ENCODE results near the gene RHO.

RHO gene

DNA sequence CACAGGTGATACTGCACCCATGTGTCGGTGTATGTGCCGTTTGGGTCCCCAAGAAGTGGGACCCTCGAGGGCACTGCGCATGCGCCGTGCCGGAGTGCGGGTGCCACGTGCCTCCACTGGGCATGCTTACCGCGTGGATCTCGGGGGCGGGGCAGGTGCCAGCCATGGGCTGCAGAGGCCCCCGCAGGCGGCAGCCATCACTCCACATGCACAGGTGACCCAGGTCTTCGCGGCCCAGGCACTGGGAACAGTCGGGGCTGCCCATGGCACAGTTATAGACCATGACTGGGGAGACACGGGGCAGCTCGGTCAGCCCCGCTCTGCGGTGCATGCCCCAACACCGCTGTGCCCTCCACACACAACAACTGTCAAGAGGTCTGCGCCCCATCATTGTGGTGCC, 45.8 kb downstream of the RHO start:
- Histone ChIP-seq H3K9me3 (ENCODE audit: control insufficient read depth, insufficient read depth, low read depth, low read length) (no peaks in the 10 kb centered on the region), H3K9ac (ENCODE audit: low read length) (no peak overlapping the region), H3K4me3 (ENCODE audit: low read depth, low read length) (no peak overlapping the region), H3K4me1 (ENCODE audit: control insufficient read depth, insufficient read depth, low read length) (peaks cover 8% of the 10 kb centered on the region; the same call in 1 of the 2 replicates), H3K36me3 (ENCODE audit: control insufficient read depth, insufficient read depth, low read length) (peaks cover 61% of the 10 kb centered on the region), H3K27me3 (ENCODE audit: control insufficient read depth, insufficient read depth, low read length) (no peaks in the 10 kb centered on the region), H3K27ac (ENCODE audit: low read depth, low read length) (no peak overlapping the region)

DNA sequence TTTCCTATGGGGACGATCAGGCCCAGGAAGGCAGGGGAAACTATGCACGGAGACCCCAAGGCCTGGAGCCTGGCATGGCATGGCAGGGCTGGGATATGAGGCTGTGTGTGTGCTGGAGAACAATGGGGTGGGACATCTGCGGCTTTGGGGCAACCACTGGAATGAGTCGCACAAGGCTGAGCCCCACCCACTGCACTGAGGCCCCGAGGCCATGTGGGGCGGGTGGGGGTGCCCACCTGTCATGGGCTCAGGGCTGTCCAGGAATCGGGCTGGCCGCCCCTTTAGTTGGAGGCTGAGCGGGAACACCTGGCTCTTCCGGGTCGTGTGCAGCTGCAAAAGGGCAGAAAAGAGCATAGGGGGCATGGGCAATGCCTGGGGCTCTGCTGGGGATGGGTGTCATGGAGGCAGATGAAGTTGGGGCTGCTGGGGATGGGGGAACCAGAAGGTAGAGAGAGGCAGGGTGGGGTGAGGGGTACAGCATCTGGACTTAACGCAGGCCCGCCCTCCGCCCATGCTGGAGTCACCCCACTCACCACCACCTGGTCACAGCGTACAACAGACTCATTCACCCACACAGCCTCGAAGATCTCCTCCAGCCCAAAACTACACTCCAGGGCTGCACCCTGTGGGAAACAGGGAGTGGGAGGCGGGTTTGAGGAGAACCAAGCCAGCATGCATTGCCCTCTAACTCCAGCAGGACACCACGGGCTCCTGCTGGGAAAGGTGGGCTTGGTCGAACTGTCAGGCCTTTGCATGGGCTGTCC, 47.0 kb downstream of the RHO start:
- peaks cover 58% of the 10 kb centered on the region for H3K36me3 ChIP-seq (ENCODE audit: control insufficient read depth, insufficient read depth, low read length)
- no peaks in the 10 kb centered on the region for H3K9me3 ChIP-seq (ENCODE audit: control insufficient read depth, insufficient read depth, low read depth, low read length)
- H3K4me3 ChIP-seq (ENCODE audit: low read depth, low read length), result no peak overlapping the region
- peaks cover 8% of the 10 kb centered on the region; the same call in 1 of the 2 replicates for H3K4me1 ChIP-seq (ENCODE audit: control insufficient read depth, insufficient read depth, low read length)
- no peak overlapping the region for H3K27ac ChIP-seq (ENCODE audit: low read depth, low read length)
- no peak overlapping the region for H3K9ac ChIP-seq (ENCODE audit: low read length)
- no peaks in the 10 kb centered on the region for H3K27me3 ChIP-seq (ENCODE audit: control insufficient read depth, insufficient read depth, low read length)

DNA sequence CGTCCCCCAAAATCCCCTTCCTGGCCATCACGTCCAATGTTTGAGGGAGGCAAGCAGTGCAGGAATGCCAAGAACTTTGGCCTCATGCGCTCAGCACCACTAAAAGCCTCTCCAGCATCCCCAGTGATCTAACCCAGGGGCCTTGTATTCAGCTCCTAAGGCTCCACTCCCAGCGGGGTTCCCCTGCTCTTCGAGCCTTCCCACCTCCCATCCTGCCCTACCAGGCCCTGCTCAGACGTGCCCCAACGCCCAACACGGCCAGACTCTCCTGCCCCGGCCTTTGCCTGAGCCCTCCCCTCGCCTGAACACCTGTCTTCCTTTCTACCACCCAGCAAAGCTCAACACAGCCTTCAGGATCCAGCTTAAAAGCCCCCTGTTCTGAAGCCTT, 47.6 kb downstream of the RHO start:
- Histone ChIP-seq H3K27me3 (ENCODE audit: control insufficient read depth, insufficient read depth, low read length) (no peaks in the 10 kb centered on the region), H3K4me1 (ENCODE audit: control insufficient read depth, insufficient read depth, low read length) (peaks cover 8% of the 10 kb centered on the region; the same call in 1 of the 2 replicates), H3K9ac (ENCODE audit: low read length) (no peak overlapping the region), H3K4me3 (ENCODE audit: low read depth, low read length) (no peak overlapping the region), H3K27ac (ENCODE audit: low read depth, low read length) (no peak overlapping the region), H3K9me3 (ENCODE audit: control insufficient read depth, insufficient read depth, low read depth, low read length) (no peaks in the 10 kb centered on the region), H3K36me3 (ENCODE audit: control insufficient read depth, insufficient read depth, low read length) (peaks cover 57% of the 10 kb centered on the region; the same call in 1 of the 2 replicates)

DNA sequence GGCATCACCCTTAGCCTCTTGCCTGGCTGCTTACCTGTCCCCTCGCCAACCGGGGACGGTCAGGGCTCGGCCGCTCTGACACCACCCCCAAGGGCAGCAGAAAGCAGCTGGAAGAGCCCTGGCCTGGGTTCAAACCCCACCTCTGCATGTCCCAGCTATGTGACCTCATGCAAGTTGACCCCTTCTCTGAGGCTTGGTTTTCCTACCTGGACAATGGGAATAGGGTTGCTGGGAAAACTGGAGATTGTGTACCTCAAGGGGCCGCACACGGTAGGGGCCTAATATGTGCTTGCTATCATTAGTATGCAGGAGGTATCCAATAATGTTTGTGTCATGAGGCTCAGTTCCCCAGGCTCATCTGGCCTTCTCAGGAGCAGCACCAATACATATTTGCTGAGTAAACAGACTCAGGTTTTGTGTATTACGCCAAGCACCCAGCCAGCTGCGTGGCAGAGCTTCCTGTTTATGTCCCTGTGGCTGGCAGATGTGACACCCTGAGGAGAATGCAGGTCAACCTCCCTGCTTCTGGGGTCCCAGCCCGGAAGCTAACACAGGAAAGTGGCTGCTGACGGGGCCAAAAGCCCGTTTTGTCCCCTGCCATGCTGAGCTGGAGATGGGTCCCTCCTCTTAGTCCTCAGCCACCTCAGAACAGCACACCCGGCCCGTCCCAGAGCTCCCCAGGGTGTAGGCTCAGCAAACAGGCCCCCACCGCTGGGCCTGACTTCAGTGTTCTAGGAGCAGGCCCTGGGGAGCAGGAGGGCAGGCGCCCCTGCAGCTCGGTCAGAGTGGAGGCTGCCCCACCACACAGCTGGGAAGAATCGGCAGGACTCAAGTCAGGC, 48.3 kb downstream of the RHO start:
- H3K9ac ChIP-seq (ENCODE audit: low read length), result no peak overlapping the region
- H3K9me3 ChIP-seq (ENCODE audit: control insufficient read depth, insufficient read depth, low read depth, low read length), result no peaks in the 10 kb centered on the region
- H3K36me3 ChIP-seq (ENCODE audit: control insufficient read depth, insufficient read depth, low read length), result peaks cover 58% of the 10 kb centered on the region; the same call in 1 of the 2 replicates
- H3K4me3 ChIP-seq (ENCODE audit: low read depth, low read length), result no peak overlapping the region
- H3K27me3 ChIP-seq (ENCODE audit: control insufficient read depth, insufficient read depth, low read length), result no peaks in the 10 kb centered on the region
- no peak overlapping the region for H3K27ac ChIP-seq (ENCODE audit: low read depth, low read length)
- H3K4me1 ChIP-seq (ENCODE audit: control insufficient read depth, insufficient read depth, low read length), result peaks cover 8% of the 10 kb centered on the region; the same call in 1 of the 2 replicates

DNA sequence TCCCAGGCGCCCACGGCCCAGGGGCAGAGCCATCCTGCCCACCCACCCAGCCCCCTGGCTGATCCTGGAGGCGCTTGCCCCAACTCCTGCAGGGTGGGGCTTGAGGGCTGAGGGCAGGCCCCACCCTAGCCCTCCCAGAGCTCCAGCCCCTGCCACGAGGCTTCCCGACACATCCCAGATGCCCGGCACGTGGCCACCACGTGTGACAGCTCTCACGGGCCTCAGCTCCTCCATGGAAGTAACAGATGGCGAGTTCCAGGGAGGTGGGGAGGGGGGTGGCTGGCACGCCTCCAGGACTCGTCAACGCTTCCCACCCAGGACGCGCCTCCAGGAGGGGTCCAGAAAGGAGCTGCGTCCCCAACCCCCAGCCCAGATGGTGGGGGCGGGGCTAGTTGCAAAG, 48.9 kb downstream of the RHO start:
- Histone ChIP-seq H3K9ac (ENCODE audit: low read length) (no peak overlapping the region), H3K9me3 (ENCODE audit: control insufficient read depth, insufficient read depth, low read depth, low read length) (no peaks in the 10 kb centered on the region), H3K27ac (ENCODE audit: low read depth, low read length) (no peak overlapping the region), H3K4me3 (ENCODE audit: low read depth, low read length) (no peak overlapping the region), H3K4me1 (ENCODE audit: control insufficient read depth, insufficient read depth, low read length) (peaks cover 8% of the 10 kb centered on the region; the same call in 1 of the 2 replicates), H3K36me3 (ENCODE audit: control insufficient read depth, insufficient read depth, low read length) (peaks cover 57% of the 10 kb centered on the region; the same call in 1 of the 2 replicates), H3K27me3 (ENCODE audit: control insufficient read depth, insufficient read depth, low read length) (no peaks in the 10 kb centered on the region)

DNA sequence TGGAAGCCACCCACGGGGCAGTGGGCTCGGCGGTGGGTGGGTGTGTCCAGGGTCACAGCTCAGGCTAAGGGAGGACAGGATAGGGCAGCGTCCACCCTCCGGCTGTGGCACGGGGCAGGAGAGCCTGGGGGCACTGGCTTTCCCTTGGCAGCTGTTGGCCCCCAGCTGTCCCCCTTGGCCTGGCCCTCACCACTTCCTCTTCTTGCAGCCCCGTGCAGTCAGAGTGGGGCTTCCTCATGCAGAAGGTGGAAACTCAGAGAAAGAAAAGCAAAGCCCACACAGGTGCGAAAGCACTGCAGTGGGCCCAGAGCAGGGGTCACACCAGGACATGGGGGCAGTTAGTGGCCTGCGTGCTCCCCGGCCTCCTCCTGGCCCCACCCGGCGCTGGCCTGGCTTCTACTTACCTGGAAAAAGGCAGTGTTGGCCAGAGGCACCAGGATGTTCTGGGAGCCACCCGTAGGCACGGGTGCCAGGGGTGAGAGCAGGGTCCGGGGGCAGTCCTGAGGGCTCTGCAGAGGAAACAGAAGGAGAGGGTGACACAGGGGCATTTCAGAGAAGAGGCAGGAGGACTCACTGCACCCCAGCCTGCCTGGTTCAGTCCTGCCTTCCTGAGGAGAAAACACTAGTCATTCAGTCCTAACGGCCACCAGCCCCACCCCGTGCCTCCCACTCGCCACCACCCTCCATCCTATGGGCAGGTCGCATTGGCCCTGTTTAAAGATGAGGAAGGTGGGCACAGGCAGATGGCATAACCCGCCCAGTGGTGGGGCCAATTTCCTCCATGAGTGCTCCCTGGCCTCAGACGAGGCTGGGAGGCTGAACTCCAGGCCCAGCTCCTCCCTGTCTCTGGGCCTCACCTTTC, 49.7 kb downstream of the RHO start:
- peaks cover 60% of the 10 kb centered on the region; the same call in 1 of the 2 replicates for H3K36me3 ChIP-seq (ENCODE audit: control insufficient read depth, insufficient read depth, low read length)
- H3K27me3 ChIP-seq (ENCODE audit: control insufficient read depth, insufficient read depth, low read length), result no peaks in the 10 kb centered on the region
- no peak overlapping the region for H3K4me3 ChIP-seq (ENCODE audit: low read depth, low read length)
- H3K9ac ChIP-seq (ENCODE audit: low read length), result no peak overlapping the region
- no peaks in the 10 kb centered on the region for H3K9me3 ChIP-seq (ENCODE audit: control insufficient read depth, insufficient read depth, low read depth, low read length)
- peaks cover 8% of the 10 kb centered on the region; the same call in 1 of the 2 replicates for H3K4me1 ChIP-seq (ENCODE audit: control insufficient read depth, insufficient read depth, low read length)
- H3K27ac ChIP-seq (ENCODE audit: low read depth, low read length), result no peak overlapping the region

DNA sequence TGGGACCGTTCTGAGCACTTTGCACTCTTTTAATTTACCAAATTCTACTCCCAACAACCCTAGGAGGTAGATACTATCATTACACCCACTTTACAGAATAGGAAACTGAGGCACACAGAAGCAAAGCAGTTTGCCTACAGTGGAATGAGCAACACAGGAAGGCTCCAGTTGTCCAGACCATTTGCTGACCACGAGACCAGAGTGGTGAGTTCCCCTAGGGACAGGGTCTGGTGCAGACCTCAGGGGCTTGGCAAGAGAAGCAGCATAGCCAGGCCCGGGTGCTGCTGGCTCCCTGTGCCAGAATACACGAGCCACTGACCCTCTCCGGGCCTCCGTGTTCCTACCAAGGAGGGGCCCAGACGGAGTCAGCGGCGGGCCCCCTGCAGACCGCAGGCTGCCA, 51.6 kb downstream of the RHO start:
- Histone ChIP-seq H3K27me3 (ENCODE audit: control insufficient read depth, insufficient read depth, low read length) (no peaks in the 10 kb centered on the region), H3K4me3 (ENCODE audit: low read depth, low read length) (no peak overlapping the region), H3K9ac (ENCODE audit: low read length) (no peak overlapping the region), H3K27ac (ENCODE audit: low read depth, low read length) (no peak overlapping the region), H3K36me3 (ENCODE audit: control insufficient read depth, insufficient read depth, low read length) (peaks cover 63% of the 10 kb centered on the region; the same call in 1 of the 2 replicates), H3K4me1 (ENCODE audit: control insufficient read depth, insufficient read depth, low read length) (peaks cover 8% of the 10 kb centered on the region; the same call in 1 of the 2 replicates), H3K9me3 (ENCODE audit: control insufficient read depth, insufficient read depth, low read depth, low read length) (no peaks in the 10 kb centered on the region)

DNA sequence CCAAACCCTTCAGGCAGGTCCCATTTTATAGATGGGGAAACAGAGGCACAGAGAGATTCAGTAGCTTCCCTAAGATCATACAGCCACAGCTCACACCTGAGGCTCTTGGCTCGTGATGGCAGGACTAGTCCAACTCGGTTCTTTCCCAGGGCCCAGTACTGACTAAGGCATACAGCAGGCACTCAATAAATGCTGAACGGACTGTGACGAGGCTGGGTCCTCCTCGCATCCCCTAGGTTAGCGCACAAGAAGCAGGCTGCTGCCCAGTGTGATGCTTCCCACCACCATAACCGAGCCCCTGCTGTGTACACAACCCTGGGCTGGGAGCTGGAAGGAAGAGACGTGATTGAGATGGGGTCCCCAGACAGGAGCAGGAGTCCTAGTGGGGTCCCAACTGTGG, 53.2 kb downstream of the RHO start:
- H3K4me3 ChIP-seq (ENCODE audit: low read depth, low read length), result no peak overlapping the region
- no peak overlapping the region for H3K9ac ChIP-seq (ENCODE audit: low read length)
- H3K9me3 ChIP-seq (ENCODE audit: control insufficient read depth, insufficient read depth, low read depth, low read length), result no peaks in the 10 kb centered on the region
- 0 out of 2 replicates have a peak, but pooled peaks cover 4% of the 10 kb centered on the region for H3K4me1 ChIP-seq (ENCODE audit: control insufficient read depth, insufficient read depth, low read length)
- H3K27me3 ChIP-seq (ENCODE audit: control insufficient read depth, insufficient read depth, low read length), result no peaks in the 10 kb centered on the region
- peaks cover 74% of the 10 kb centered on the region for H3K36me3 ChIP-seq (ENCODE audit: control insufficient read depth, insufficient read depth, low read length)
- H3K27ac ChIP-seq (ENCODE audit: low read depth, low read length), result no peak overlapping the region

DNA sequence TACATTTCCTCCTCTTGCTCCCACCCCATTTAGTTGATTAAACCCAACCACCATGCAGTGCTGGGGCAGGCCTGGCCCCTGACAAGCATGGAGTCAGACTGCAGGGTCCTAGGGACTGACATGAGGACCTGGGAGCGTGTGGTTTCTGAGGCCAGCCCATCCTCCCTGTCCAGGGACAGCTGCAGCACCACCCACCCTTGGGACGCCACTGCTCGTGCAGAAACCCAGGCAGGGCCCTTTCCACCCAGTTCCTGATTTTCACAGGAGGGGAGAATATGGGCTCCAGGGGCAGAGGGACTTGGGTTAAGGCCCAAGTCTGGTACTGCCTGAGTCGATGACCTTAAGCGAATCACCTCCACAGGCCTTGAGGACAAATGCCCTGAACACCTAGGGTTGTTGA, 54.4 kb downstream of the RHO start:
- H3K27ac ChIP-seq (ENCODE audit: low read depth, low read length), result no peak overlapping the region
- no peaks in the 10 kb centered on the region for H3K9me3 ChIP-seq (ENCODE audit: control insufficient read depth, insufficient read depth, low read depth, low read length)
- no peak overlapping the region for H3K4me3 ChIP-seq (ENCODE audit: low read depth, low read length)
- no peak overlapping the region for H3K9ac ChIP-seq (ENCODE audit: low read length)
- H3K27me3 ChIP-seq (ENCODE audit: control insufficient read depth, insufficient read depth, low read length), result no peaks in the 10 kb centered on the region
- no peaks in the 10 kb centered on the region for H3K4me1 ChIP-seq (ENCODE audit: control insufficient read depth, insufficient read depth, low read length)
- H3K36me3 ChIP-seq (ENCODE audit: control insufficient read depth, insufficient read depth, low read length), result peaks cover 76% of the 10 kb centered on the region

DNA sequence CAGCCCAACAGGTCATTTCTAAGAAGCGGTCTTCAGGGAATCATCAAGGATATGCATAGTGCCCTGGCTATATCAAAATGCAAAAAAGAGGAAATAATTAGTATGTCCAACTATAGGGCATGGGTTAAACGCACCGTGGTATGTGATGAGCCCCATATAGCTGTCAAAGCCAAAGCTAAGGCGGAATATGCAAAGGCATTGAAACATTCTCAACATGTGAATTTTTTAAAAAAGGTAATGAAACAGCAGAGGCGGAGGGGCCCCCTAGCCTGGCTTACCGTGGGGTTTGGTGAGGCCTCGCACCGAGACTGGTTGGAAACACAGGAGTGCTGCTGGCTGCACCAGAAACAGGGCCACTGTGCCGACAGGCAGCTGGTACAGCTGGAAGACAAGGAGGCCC, 54.9 kb downstream of the RHO start:
- H3K9ac ChIP-seq (ENCODE audit: low read length), result no peak overlapping the region
- H3K27ac ChIP-seq (ENCODE audit: low read depth, low read length), result no peak overlapping the region
- H3K4me1 ChIP-seq (ENCODE audit: control insufficient read depth, insufficient read depth, low read length), result no peaks in the 10 kb centered on the region
- peaks cover 72% of the 10 kb centered on the region for H3K36me3 ChIP-seq (ENCODE audit: control insufficient read depth, insufficient read depth, low read length)
- H3K27me3 ChIP-seq (ENCODE audit: control insufficient read depth, insufficient read depth, low read length), result no peaks in the 10 kb centered on the region
- no peak overlapping the region for H3K4me3 ChIP-seq (ENCODE audit: low read depth, low read length)
- no peaks in the 10 kb centered on the region for H3K9me3 ChIP-seq (ENCODE audit: control insufficient read depth, insufficient read depth, low read depth, low read length)
